Medulla oblongata (tissue), 1 donor: ENCODE measurements around the gene HIRA.
"Not testable (repeated sequence)": the region's sequence is repeated elsewhere in the genome, so short reads cannot be mapped to it uniquely, and the experiment has no call there.

Experiments used
- DNase-seq: peaks from one replicate; pipeline ENCODE4 v3.0.0-alpha.2; 2015; ENCODE audit errors: extremely low spot score

Gene HIRA

DNA sequence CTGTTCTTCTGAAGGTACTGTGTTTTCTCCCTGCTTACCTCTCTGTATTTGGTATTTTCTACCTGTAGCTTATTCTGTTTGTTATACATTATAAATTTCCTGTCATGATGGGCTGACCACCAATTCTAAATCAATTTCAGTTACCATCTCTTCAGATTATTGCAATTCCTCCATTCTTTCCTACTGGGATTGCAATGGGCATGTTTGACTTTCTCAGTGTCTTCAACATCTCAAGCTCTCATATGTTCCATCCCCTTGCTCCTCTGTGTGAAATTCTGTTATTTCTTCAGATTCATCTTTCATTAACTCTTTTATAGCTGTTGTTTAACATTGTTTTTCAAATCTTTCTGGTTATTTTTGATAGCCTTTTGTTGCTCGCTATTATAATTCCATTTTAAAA lies 31.5 kb upstream of the HIRA start:
- DNase-seq: no peak

DNA sequence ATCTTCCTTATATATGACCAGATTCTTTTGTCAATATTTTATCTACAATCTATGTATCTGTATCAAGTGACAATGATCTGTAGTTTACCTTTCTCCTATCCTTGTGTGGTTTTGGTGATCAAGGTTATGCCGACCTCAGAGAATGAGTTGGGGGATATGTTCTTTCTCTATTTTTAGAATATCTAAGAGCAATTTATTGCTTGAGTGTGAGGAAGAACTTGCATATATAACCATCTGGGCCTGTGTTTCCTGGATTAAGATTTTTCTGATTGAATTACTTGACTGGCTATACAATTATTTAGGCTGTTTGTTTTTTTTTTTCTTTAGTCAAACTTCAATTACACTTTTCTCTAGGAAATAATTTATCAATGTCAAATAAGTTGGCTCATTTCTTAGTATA lies 30.0 kb upstream of the HIRA start:
- no peak for DNase-seq

DNA sequence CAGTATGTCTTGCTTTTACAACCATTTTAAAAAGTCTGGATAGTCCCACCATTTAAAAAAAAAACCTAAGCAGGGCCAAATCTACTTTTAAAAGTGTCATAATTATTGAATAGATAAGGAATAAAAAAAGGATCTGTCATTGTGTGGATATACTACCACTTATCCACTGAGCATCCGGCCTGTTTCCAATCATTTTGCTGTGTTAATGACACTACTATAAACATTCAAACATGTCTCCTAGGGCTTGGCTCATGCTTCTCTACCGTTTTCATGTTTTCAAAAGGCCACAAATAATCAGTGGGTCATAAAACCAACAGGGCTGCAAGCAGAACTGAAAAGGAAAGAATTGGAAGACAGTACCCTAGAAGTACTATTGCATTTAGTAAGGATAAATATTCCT lies 28.5 kb upstream of the HIRA start:
- DNase-seq: no peak

DNA sequence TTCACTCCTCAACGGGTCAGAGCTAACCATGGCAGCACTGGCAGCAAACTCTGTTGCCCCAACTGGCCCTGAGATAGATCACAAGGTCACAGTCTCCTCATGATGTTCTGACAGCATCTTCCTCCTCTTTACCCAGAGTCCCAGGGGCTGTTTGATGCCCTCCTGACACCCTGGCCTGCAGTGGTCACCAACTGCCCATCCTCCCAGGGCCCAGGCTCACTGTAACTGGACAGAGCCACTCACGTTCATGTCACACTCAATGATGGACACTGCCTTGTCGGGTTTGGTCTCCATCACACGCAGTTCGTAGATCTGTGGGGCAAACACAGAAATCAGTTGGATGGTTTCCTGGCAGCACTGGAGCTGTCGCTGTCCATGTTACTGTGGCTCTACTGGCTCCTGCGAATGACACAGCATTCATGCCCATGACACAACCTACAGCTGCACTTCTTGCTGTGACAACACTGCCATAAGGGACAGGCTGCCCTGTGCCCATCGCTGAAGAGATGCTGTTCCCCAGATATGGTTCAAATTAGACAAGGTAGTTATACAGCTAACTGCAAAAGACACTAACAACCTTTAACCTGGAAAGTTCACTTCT lies 26.4 kb upstream of the HIRA start:
- DNase-seq: no peak

DNA sequence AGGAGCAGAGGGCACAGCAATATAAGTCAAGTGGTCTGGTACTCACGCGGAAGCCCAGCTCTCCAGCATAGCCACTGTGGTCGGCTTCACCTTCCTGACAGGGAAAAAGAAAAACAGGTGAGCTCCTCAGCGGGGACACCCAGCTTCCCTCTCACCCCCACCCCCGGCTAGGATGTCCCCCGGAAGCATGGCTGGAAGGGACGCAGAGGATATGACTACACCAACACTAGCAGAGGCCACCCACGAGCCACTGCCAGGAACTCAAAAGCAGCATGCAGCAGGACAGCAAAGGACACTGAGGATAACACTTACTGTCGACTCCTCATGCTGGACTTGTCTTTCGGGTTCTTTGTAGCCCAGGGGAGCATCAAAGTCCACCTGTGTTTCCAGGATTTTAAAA lies 25.0 kb upstream of the HIRA start:
- no peak for DNase-seq

DNA sequence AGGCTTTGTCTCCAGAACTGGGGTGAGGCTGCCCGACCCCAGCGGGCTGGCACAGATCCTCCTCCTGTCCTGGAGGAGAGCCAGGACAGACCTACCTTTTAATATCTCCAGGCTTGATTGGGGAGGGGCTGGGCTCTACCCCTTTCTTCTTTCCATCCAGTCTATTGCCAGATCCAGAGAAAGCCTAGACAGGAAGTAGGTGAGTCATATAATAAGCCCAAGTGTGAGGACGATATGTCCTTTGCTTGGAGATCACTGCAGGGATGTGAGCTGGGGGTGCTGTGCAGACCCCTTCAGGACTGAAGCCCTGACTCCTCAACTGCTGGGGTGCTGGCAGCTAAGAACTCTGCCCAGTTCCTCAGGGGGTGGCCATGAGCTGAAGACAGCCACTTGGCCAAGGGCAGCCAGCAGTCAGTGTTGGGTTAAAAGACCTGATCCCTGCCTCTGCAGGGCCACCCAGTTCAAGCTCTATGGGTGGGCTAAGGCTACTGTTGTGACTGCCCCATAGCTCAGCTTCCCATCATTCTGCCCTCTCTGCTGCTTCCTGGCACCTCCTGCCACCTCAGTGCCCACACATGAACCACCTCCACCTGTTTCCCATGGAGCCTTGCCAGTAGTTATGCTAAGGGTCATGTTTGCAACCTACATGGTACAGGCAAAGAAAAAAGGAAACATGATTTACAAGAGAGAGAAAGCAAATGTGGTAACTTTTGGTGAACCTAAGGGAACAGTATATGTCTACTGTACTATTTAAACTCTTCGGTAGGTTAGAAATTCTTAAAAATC lies 24.2 kb upstream of the HIRA start:
- DNase-seq: no peak

DNA sequence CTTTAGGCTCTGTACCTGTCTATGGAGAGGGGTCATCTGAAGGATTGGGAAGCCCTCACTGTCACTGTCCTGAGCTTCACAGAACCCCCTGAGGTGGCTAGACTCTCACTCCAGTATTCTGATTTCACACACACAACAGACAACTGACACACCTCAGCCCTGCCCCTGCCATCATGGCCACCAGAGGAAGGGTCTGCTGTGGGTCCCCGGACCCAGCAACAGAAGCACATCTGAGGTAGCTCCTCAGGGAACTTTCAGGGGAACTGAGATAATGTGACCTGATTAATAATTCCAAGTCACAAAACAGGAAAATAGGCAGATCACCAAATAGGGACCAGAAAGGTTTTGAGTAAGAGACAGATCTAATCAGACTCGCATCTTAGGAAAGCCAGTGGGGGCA lies 23.5 kb upstream of the HIRA start:
- DNase-seq: no peak

DNA sequence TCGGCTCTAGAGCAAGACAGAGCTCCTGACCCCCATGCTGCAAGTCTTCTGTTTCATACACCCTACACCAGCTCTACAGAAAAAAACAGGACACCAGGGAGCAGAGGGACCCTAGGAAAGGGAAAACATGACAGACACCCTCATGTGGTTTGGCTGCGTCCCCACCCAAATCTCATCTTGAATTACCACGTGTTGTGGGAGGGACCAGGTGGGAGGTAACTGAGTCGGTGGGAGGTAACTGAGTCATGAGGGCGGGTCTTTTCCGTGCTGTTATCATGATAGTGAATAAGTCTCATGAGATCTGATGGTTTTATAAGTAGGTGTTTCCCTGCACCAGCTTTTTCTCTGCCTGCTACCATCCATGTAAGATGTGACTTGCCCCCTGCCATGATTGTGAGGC lies 22.6 kb upstream of the HIRA start:
- no peak for DNase-seq

DNA sequence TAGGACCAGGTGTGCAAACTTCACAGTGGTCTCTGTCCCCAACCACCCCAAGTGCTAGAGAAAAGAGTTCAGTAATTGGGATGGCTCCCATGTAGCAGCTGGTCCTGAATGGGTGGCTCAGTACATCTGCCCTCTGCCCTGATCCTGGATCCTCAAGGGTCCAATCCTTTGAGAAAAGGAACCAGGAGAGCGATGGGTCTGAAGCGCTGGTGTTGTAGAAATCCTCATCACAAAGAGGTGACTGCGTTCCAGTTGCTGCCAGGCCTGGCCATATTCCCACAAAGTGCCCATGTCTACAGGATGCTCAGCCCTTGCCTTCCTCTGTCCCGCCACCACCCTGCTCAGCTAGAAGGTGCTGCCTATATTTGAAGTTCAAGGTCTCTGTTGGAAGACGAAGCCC lies 22.2 kb upstream of the HIRA start:
- no peak for DNase-seq

DNA sequence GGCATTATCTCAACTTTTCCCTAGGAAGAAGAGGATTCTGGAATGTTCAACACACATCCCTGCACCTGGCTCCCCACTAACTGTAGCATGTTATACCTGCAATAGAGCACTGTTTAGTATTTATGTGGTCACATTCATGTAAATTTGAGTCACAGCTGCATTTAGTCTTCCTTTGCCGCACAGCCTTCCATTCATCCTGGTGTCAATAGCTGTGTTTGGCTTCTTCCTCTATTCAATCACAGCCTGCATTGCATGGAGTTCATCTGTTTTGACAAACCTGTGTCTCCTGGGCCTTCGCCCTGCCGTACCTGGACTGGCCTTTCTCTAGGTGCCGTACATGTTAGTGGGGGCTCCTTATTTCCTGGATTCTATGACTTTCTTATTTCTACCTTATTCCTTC lies 20.0 kb upstream of the HIRA start:
- no peak for DNase-seq

DNA sequence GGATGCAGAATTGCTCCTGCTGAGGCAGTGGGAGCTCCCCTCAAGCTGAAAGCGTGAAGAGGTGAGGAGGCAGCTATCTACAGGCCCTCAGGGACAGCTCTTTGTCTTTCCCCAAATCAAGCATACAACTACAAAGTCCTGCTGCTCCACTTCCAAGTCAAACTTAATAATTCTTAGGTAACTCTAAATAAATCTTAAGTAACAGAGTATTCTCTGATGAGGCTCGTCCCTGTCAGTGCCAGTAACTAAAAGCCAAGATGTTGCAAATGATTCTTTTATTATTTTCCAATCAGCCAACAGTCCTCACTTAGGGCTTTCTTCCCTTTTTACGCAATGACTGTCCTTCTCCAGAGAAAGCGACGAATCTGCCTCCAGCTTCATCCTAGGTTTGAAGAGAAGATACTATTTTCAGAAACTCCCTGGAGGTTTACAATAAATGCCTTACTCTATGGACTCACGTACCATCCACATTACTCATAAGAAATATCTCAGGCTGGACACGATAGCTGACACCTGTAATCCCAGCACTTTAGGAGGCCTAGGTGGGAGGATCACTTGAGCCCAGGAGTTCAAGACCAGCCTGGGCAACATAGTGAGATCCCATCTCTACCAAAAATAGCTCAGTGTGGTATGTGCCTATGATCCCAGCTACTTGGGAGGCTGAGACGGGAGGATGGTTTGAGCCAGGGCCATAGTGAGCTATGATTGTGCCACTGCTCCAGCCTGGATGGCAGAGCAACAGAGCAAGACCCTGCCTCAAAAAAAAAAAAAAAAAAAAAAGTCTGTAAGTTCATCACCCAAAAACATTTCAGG lies 19.0 kb upstream of the HIRA start:
- DNase-seq: no peak

DNA sequence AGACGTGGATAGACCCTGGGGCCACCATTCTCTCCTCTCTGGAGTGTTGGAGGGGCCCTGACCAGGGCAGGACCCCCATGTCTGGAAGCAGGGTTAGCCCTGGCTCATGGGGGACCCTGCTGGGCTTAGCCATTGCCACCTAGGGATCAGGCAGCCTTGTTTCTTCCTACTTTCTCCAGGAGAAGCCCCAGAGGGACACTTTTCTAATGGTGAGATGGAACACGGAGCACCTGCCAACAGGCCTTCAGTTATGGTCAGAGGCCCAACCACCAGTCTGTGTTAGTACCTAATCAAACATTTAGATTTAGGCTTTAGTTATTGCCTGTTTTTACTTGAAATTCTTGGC lies 17.9 kb upstream of the HIRA start:
- no peak for DNase-seq

DNA sequence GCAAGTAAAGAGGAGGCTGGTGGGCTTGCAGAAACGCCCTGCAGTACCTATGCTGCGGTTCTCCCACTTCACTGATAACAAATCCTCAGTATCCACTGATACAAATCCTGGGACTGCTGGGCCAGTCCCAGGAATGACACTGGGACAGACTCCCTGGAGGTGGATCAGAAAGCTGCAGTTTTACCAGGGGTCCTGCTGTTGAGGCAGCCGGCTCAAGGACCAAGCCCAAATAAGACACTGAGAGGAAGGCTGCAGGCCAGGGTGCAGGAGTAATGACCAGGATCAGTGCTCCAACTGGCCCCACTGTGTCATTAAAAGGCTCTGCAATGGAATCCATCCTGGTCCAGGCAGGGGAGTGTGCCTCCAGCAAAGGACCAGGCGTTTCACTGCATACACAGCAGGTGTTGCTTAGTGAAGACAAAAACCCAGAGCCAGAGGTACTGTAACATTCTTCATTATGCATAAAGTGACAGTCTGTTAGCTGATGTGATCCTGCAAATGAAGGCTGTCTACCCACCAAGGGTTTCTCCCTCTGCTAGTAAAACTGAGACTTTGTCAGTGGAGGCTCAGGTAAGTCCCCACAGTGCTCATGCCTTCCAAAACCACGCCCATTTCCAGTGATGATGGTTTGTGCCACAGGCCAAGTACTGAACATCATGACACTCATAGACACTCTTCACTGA lies 17.3 kb upstream of the HIRA start:
- no peak for DNase-seq

DNA sequence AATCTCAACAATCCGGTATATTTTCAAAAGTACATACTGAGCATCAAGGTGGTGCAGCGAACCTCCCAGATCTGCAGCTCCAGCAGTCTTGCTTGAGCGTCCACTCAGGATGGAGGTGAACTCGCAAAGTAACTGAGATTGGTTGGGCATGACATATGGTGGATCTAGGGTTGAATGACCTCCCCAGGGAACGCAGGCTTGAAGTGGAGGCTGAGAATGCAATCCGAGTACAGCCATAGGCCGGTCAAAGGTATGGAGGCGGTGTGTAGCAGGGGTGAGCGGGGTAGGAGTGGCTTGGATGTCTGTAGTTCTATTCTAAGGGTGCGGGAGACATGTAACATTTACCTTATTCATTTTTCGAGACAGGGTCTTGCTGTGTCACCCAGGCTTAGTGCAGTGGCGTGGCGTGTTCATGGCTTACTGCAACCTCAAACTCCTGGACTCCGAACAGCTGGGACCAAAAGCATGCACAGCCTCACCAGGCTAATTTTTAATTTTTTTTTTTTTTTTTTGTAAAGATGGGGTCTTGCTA lies 16.6 kb upstream of the HIRA start:
- DNase-seq: peak; percentile 36

DNA sequence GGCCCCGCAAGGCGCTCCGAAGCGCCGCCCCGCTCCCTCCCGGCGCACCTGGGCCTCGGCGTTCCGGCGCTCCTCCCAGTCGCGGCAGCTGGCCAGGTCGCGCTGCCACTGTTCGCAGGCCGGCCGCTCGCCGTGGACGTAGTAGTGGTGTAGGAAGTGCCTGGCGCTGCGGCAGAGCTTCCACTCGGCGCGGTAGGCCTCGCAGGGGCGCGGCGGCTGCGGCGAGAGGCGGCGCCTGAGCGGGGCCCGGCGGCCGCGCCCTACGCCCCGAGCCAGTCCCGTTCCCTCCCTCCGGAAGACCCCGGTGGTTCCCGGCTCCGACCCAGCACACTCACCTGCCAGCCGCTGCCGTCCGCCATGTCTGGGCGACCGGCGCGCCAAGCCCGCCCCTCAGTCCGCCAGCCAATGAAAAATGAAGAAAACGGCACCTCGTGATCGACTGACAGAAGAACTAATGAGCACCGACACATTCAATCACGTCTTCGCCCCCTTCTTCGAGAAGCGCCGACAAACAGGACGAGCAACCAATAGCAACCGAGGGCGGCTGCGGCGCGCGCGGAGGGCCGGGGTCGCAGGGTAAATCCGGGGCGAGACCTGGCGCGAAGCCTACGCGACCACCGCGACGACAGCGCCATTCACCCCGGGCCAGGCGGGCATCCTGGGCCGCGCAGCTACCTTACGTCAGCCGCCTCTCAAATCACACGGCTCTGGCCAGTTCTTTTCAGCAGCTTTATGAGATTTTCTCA lies 16.0 kb upstream of the HIRA start, which contains the start of gene C22orf39:
Gene C22orf39, minus strand, starts transcription at position 382 of the 746 bp plus-strand sequence. Its CDS starts 23 bp downstream, at position 359.
- DNase-seq: peak; percentile 98

DNA sequence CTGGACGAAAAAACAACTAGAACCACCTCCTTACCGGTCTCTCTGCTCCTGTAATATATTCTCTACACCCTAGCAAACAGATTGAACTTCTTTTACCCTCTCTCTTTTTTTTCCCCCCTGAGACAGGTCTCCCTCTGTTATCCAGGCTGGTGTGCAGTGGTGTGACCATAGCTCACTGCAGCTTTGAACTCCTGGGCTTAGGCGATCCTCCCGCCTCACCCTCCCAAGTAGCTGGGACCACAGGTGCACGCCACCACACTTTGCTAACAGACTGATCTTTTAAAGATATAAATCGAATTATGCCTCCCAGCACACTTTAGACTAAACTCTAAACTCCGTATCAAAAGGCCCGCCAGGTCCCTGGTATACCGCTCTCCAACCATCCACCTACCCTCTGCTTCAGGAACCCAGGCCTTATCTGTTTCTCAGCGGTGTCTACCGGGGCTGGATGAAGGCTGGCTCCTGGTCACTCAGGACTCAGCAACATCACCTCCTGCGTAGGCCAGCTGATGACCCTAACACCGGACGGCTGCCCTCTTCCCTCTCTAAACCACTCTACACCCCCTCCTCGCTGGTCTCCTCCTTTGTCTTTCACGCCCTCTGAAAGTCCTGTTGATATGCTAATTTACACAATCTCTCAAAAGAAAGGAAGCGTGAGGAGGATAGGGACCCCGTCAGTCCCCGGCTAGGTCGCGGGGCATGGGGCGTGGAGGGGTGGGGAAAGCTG lies 15.2 kb upstream of the HIRA start:
- DNase-seq: peak; percentile 13

DNA sequence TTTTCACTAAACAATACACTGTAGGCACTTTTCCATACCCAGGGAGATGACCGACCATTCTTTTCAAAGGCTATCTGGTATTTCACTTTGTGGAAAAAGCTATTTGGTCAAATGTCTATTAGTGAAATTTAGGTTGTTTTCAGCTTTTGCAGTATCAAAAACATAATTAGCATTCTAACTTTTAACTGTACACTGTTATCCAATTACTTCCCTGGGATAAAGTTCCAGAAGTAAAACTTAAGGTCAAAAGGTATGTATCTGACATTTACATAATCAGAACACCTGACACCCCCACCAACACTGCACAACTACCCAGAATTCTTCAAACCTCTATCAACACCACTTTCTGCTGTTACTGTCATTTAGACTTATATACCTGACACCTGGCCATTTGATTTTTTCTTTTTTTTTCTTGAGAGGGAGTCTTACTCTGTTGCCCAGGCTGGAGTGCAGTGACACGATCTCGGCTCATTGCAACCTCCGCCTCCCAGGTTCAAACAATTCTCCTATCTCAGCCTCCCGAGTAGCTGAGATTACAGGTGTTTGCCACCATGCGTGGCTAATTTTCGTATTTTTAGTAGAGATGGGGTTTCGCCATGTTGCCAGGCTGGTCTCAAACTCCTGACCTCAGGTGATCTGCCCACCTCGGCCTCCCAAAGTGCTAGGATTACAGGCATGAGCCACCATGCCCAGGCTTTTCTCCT lies 13.9 kb upstream of the HIRA start:
- not testable (repeated sequence) for DNase-seq

DNA sequence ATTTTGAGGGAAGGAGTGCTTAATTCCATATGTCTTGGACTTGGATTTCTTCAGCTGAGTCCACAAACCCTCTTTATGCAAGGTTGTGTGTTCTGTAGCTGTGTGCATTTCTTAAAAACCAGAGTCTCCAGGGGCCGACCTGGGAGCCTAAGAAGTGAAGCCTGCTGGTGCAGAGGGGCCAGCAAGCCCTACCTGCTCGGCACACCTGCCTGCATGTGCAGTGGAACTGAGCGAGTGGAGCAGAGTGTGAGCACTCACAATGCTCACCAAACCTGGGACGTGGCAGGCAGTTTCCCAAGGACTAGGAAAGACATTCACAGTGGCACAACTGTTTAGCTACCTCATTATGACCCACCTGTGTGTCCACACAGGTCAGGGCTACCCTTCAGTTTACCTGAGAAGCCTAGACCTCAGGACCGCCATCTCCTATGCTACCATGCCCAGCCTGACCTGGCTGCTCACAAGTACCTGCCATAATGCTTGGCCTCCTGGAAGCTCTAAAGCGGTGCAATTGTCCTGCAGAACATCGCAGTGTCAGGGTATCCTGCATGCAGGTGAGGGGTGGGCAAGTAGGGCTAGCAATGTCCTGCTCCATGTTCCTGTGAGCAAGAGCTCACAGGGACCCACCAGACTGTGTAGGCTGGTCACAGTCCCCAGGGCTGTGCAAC lies 12.1 kb upstream of the HIRA start:
- DNase-seq: no peak

DNA sequence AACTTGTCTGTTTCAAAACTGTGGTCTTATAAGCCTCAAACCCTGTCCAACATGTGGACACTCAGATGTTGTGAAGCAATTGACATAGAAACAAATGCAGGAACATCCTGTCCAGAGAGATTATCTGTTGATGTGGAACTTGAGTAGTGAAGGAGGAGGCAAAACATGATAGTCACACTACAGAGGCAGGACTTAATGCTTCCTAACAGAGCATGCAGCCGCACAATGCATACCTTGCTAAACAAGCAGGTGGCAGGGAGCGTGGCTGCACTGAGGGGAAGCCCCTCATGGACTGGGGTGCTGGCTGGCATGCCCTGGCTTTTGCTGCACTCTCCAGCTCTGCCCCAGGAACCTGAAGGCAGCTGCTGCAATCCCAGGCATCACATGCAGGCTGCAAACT lies 10.6 kb upstream of the HIRA start:
- DNase-seq: no peak
